Lung (tissue), 12 donors: ENCODE data around the gene SPRR2E. TPM values are rescaled to one million over a fixed set of nuclear protein-coding genes. Genes with fewer than 3 reads are reported as not detected.
"Not testable (repeated sequence)": the region's sequence is repeated elsewhere in the genome, so short reads cannot be mapped to it uniquely, and the experiment has no call there.

Experiments used
- ATAC-seq: fragments of 200-7000 bp; cut with Tn5 transposase; one replicate; pipeline ENCODE4 v1.9.1; 2020; ENCODE audit warnings: moderate number of reproducible peaks; ENCODE audit not compliant: insufficient read depth, low FRiP score
- DNase-seq, 3 donors: peaks; one replicate each; pipeline ENCODE4 v3.0.0-alpha.2; 2013 to 2017
- H3K27ac ChIP-seq, 2 donors: one replicate each; pipeline ENCODE4 v1.5.1; 2013; ENCODE audit warnings: mild to moderate bottlenecking in 2 of 2, moderate library complexity in 2 of 2, control low read depth in 1 of 2, inconsistent platforms in 1 of 2, low read depth in 1 of 2, low read length in 1 of 2
- H3K27me3 ChIP-seq, 3 donors: one replicate each; pipeline ENCODE4 v1.5.1; 2013; ENCODE audit warnings: low read length in 2 of 3; ENCODE audit not compliant: control insufficient read depth in 3 of 3, insufficient read depth in 3 of 3
- H3K36me3 ChIP-seq, 4 donors: one replicate each; pipeline ENCODE4 v1.5.1; 2013; ENCODE audit warnings: low read length in 4 of 4, mild to moderate bottlenecking in 1 of 4, moderate library complexity in 1 of 4; ENCODE audit not compliant: control insufficient read depth in 4 of 4, insufficient read depth in 4 of 4
- H3K4me1 ChIP-seq, 5 donors: one replicate each; pipeline ENCODE4 v1.5.1; 2013; ENCODE audit warnings: low read length in 5 of 5, mild to moderate bottlenecking in 2 of 5, moderate library complexity in 1 of 5; ENCODE audit not compliant: control insufficient read depth in 5 of 5, insufficient read depth in 5 of 5
- H3K4me3 ChIP-seq: one replicate; pipeline ENCODE4 v1.5.1; 2013; ENCODE audit warnings: mild to moderate bottlenecking, control low read depth, moderate library complexity
- H3K9ac ChIP-seq, 2 donors: one replicate each; pipeline ENCODE4 v1.5.1; 2013; ENCODE audit warnings: low read length in 2 of 2, control low read depth in 1 of 2; ENCODE audit not compliant: insufficient read depth in 1 of 2
- H3K9me3 ChIP-seq, 4 donors: one replicate each; pipeline ENCODE4 v1.5.1; 2013; ENCODE audit warnings: low read length in 3 of 4, mild to moderate bottlenecking in 1 of 4, moderate library complexity in 1 of 4; ENCODE audit not compliant: control insufficient read depth in 4 of 4, insufficient read depth in 3 of 4
- WGBS, 2 donors: extraction: QIAGEN DNeasy Blood & Tissue Kit; methylation state at CpG; one replicate each; pipeline ENCODE4 v1.1.7; 2013; 5-methylcytosine and 5-hydroxymethylcytosine counted together
- polyA plus RNA-seq, 2 donors: library from polyadenylated mRNA; stranded (reverse); fragments of 200-250 nt; gene quantifications; one replicate each; pipeline ENCODE4 v1.2.1, GENCODE V29; 2013
- total RNA-seq, 2 donors: library from RNA; depleted of rRNA in 1 of 2; stranded (reverse); fragments of >200 nt in 1 of 2; gene quantifications; one replicate each; pipeline ENCODE4 v1.2.1, GENCODE V29; 2014 to 2021
- TF ChIP-seq, protein P1 (sequence below): IDR thresholded peaks from 2 replicates; pipeline ENCODE4 v1.5.1; 2012; ENCODE audit warnings: mild to moderate bottlenecking; ENCODE audit errors: control extremely low read depth, extremely low read depth
- donor health status: control.
- donor health status: control.
- donor health status: Bipolar disorder and iron deficiency.
- donor health status: healthy.
- donor health status: DM: yes; HTN: yes; CAD: no.

The SPRR2E gene
- total and polyA plus RNA-seq, 4 donors = 0.33 to 0.60 TPM; not detected in 2

GRCh38 chr1:153122831-153123421 lies 28.6 kb upstream of the SPRR2E start:
- DNase-seq (peak; percentile 3 to 17 (median 4)), ATAC-seq (no peak)
- Histone ChIP-seq H3K4me1 (no peaks in the 10 kb centered on the region), H3K36me3 (no peaks in the 10 kb centered on the region), H3K27me3 (no peaks in the 10 kb centered on the region), H3K9ac (no peak overlapping the region), H3K9me3 (peaks cover 0 to 13% (median 2%) of the 10 kb centered on the region in 4 donors), H3K27ac (no peak overlapping the region), H3K4me3 (no peak overlapping the region)
- 42 to 47% methylated on average over 3 of the region's 3 CpGs for WGBS, 2 donors
- TF ChIP-seq, protein P1, sequence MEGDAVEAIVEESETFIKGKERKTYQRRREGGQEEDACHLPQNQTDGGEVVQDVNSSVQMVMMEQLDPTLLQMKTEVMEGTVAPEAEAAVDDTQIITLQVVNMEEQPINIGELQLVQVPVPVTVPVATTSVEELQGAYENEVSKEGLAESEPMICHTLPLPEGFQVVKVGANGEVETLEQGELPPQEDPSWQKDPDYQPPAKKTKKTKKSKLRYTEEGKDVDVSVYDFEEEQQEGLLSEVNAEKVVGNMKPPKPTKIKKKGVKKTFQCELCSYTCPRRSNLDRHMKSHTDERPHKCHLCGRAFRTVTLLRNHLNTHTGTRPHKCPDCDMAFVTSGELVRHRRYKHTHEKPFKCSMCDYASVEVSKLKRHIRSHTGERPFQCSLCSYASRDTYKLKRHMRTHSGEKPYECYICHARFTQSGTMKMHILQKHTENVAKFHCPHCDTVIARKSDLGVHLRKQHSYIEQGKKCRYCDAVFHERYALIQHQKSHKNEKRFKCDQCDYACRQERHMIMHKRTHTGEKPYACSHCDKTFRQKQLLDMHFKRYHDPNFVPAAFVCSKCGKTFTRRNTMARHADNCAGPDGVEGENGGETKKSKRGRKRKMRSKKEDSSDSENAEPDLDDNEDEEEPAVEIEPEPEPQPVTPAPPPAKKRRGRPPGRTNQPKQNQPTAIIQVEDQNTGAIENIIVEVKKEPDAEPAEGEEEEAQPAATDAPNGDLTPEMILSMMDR = no peak

DNA sequence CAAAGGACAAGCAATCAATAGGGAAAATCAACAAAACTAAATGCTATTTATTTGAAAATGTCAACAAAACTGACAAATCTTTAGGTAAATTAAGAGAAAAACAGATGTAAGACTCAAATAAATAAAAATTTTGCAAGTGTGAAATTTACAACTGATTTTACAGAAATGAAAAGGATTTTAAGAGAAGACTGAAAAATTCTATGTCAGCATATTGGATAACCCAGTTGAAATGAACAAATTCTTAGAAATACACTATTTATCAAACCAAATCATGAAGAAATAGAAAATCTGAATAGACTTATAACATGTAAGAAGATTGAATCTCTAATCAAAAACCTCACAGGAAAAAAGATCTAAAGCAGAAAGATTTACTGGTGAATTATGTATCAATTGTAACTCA lies 26.6 kb upstream of the SPRR2E start:
- TF ChIP-seq, protein P1 = no peak
- Histone ChIP-seq H3K27ac (no peak overlapping the region), H3K27me3 (no peaks in the 10 kb centered on the region), H3K4me1 (no peaks in the 10 kb centered on the region), H3K36me3 (no peaks in the 10 kb centered on the region), H3K9ac (no peak overlapping the region), H3K9me3 (peaks cover 0 to 13% (median 2%) of the 10 kb centered on the region in 4 donors), H3K4me3 (no peak overlapping the region)
- no peak for DNase-seq
- ATAC-seq = no peak

DNA sequence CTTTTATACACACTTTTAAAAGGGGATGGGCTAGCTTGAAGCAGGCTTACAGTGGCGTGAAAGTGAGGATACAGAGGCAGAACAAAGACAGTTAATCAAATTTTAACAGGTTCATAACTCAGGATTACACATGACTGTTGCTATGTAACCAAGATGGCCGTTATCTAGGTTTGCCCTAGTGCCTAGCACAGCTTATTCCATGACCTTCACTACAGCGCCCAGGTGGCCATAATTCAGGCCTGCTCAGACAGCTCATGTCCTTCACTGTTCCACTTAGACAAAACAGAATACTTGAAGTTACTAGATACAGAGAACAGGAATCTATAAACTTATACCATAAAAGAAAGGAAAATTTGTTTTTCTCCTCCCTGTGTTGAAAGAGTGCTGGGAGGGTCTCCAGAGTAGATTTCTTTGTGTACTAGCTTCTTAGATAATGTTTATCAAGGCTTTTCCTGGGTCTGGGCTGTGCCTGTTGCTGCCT lies 25.2 kb upstream of the SPRR2E start:
- no peaks in the 10 kb centered on the region for H3K27me3 ChIP-seq
- no peaks in the 10 kb centered on the region for H3K36me3 ChIP-seq
- H3K4me3 ChIP-seq = no peak overlapping the region
- peaks cover 0 to 2% (median 1%) of the 10 kb centered on the region in 4 donors for H3K9me3 ChIP-seq
- no peak overlapping the region for H3K27ac ChIP-seq
- ATAC-seq = no peak
- TF ChIP-seq, protein P1 = no peak
- no peak overlapping the region for H3K9ac ChIP-seq
- 55 to 64% methylated on average over 3 of the region's 3 CpGs for WGBS, 2 donors
- no peak for DNase-seq
- no peaks in the 10 kb centered on the region for H3K4me1 ChIP-seq

DNA sequence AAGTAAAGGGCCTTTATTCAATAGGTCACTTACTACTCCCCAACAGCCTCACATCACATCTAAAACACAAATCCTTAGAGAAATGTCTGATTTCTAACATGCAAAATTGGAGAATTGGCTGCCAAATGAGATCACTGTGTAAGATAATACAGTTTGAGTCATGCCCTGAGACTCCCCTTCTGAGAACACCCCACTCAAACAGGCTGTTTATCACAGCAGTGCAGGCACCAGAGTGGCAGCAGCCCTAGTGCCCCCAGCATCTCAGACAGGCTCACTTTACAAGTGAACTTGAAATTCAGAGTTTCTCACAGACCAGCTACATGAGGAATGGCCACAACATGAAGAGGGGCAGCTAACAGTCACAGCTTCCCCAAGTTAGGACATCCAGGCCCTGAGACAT lies 20.9 kb upstream of the SPRR2E start:
- H3K4me1 ChIP-seq, H3K27ac ChIP-seq, H3K27me3 ChIP-seq, ATAC-seq, DNase-seq, H3K9me3 ChIP-seq, H3K4me3 ChIP-seq, H3K9ac ChIP-seq, H3K36me3 ChIP-seq: not testable (repeated sequence)
